HG03175 (cell line): Measurements from ENCODE around the gene OPTN.

ENCODE experiments used
- ATAC-seq: cut with Tn5 transposase; IDR thresholded peaks from one replicate; pipeline ENCODE4 v1.9.1; 2021; ENCODE audit warnings: mild to moderate bottlenecking, moderate library complexity; ENCODE audit not compliant: unreplicated experiment

Gene OPTN

GRCh38 chr10:13180788-13181187 is 80.8 kb downstream of the OPTN start:
- ATAC-seq: no peak

- no peak for ATAC-seq
Observed at GRCh38 chr10:13182424-13182823, 82.5 kb downstream of the OPTN start.

GRCh38 chr10:13183625-13184024 is 83.7 kb downstream of the OPTN start:
- peak; percentile 65 for ATAC-seq

- ATAC-seq: no peak
Observed at GRCh38 chr10:13184276-13184675, 84.3 kb downstream of the OPTN start.

- ATAC-seq: no peak
Observed at GRCh38 chr10:13184730-13185514, 85.0 kb downstream of the OPTN start.

- ATAC-seq: no peak
Observed at GRCh38 chr10:13187135-13187534, 87.2 kb downstream of the OPTN start.
